GM08714 (cell line): ENCODE results near the gene APOC3.

ENCODE experiments used
- H3K4me3 ChIP-seq: fragments of 200-500 bp; sonication (Bioruptor generic); 2 replicates; pipeline ENCODE4 v1.5.1; 2014; ENCODE audit warnings: mild to moderate bottlenecking, low read length, inconsistent platforms
- ZNF274 ChIP-seq: IDR thresholded peaks from 2 replicates; pipeline ENCODE4 v1.6.1; 2012; ENCODE audit warnings: mild to moderate bottlenecking, low read depth, low read length

The APOC3 gene

DNA sequence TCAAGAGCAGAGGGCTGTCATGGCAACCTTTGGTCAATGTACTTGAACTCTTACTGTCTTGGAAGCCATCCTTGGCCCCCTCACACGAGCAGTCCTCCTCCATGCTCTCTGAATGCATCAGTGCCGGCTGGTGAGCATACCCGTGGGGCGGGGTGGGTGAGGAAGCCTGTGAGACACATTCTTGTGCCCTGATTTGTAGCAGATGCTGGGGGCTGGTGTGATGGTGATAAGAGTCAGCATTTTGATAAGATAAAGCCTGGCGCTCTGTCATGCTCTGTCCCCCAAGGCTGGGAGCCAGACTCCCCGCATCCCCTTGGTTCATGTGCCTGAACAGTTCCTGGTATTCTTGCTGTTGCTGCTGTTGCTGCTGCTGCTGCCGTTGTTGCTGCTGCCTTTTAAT, 28.2 kb downstream of the APOC3 start:
- H3K4me3 ChIP-seq: no peak overlapping the region
- no peak for TF ChIP-seq ZNF274

DNA sequence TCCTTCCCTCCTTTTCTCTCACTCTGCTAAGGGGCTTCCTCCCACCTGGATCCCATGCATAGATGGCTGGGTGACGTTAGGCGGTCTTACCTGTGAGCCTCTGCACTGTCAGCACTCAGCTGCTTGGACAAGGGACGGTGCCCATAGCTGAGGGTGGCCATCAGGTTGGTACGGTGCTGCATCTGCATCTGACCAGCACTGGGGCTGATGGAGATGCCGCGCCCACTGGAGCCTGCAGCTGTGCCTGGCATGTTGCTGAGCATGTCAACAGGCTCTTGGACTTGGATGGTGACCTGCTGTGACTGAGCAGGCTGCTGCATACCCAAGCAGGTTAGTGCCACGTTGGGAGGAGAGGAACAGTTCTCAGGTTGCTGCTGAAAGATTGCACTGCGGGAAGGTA, 29.5 kb downstream of the APOC3 start:
- TF ChIP-seq ZNF274: no peak
- H3K4me3 ChIP-seq: no peak overlapping the region

DNA sequence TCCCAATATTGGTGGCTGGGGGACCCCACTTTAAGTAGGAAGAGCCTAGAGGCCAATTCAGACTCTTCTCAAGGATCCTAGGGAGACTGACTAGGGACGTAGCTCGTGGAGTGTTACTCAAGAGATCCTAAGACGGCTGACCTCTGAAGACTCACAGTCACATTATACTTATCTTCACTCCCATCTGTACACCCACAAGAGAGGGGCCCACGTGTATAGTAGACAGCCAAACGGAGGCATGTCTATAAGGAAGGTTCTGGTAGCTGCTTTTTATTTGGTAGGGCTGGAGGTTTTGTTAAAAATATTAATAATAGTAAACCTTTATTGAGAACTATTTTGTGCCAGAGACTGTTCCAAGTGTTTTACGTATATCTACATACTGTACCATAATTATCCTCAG, 30.6 kb downstream of the APOC3 start:
- H3K4me3 ChIP-seq: no peak overlapping the region
- TF ChIP-seq ZNF274: no peak

DNA sequence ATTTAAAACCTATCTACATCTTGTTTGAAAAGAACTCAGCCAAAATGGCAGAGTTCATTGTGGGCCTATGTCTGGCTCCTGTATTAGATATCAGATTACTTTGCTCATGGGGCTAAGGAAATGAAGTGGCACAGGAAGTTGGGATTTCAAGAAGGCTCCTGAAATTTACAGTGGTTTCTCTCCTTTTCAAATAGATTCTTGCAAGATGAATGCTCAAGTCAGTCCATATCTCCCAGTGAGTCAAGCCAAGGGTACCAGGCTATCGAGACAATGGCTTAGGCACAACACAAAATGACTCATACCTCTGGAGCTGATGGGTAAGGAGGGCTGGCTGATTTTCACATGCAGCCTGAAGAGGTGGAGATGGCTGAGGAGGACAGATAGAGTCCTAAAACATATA, 31.8 kb downstream of the APOC3 start:
- no peak for TF ChIP-seq ZNF274
- no peak overlapping the region for H3K4me3 ChIP-seq

DNA sequence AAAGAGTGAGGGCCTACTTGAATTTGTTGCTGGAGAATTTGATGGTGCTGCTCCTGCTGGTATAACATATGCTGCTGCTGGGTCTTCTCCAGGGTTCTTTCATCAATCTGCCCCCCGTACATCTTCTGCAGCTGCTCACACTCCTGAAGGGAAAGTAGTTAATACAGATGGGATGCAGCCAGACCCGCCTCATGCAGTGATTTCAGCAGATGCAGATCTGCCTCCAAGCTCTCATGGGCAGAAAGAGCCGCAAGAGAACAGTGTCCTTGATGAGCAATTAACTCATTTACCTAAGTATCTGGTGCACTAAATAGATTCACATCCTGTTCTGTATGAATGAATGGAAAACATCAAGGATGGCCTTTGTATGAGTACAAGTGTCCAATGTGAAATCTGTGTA, 32.5 kb downstream of the APOC3 start:
- TF ChIP-seq ZNF274: no peak
- H3K4me3 ChIP-seq: no peak overlapping the region

DNA sequence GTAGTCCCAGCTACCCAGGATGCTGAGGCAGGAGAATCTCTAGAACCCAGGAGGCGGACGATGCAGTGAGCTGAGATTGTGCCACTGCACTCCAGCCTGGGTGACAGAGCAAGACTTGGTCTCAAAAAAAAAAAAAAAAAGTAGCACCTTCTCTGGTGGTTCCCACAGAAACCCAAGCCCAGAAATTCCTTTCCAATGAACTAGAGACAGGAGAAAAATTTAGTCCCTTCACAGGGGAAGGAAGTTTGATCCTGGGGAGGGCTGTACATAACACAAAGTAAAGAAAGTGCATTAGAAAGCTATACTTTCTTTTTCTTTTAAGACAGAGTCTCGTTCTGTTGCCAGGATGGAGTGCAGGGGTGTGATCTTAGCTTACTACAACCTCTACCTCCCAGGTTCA, 33.2 kb downstream of the APOC3 start:
- no peak for TF ChIP-seq ZNF274
- H3K4me3 ChIP-seq: no peak overlapping the region

DNA sequence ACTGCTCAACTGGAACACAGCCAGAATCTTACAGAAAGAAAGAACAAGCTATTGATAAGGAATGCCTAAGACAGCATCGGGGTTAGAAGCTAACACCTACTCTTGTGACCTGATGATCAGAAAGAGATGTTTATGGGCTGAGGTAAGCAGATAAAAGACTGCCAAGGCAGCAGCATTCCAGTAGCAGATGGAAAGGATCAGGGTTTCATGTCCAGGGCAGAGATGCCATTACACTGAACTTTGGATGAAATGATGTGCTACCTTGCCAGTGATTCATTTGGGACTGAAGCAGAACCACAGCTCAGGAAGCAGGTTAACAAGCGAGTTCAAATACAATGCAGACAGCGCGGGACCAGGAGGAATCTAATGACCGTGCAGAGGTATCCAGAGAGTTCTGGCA, 34.8 kb downstream of the APOC3 start:
- no peak overlapping the region for H3K4me3 ChIP-seq
- no peak for TF ChIP-seq ZNF274

DNA sequence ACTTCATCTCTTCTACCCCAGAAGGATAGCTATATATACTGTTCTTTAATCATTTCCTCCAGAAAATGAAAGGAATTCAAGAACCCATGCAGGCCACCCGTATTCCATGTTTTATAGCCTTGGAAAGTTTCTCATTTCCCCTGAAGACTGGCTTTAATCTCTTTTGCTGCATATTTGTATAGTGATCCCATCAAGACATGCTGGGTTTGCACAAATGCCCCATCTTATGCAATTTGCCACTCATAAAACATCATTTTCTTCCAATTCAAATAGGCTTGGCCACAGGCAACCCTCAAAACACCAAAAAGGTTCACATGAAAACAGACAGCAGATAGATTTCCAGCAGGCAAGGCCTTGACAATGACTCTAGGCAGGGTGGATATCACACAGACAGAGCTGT, 36.0 kb downstream of the APOC3 start:
- H3K4me3 ChIP-seq: no peak overlapping the region
- no peak for TF ChIP-seq ZNF274

DNA sequence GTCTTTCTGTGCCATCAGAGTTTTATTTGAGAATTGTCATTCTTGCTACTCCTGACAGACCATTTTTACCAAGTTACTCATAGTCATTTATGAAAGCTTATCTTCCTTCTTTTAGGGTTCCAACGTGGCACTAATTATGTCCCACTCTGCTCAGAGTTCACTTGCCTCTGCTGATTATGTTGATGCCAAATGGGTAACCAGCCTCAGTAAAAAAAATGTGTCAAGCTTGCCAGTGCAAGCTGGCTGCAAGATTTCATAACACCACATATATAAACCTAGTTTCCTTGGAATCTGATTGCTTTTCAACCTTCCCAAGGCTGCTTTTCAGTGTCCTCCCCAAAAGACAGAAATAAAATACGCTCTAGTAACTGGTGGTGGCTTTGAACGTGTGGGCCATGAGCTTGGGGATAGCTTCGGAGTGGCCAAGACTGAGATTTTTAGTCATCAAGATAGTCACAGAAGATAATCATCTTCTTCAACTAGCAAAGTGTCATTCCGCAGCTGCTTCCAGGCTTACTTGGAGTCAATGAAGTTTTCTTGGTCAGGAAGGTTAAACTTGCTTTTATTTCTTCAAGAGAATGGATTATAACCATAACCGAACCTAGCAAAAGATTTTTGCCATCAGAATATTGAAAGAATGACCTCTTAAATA, 37.2 kb downstream of the APOC3 start:
- TF ChIP-seq ZNF274: no peak
- no peak overlapping the region for H3K4me3 ChIP-seq

DNA sequence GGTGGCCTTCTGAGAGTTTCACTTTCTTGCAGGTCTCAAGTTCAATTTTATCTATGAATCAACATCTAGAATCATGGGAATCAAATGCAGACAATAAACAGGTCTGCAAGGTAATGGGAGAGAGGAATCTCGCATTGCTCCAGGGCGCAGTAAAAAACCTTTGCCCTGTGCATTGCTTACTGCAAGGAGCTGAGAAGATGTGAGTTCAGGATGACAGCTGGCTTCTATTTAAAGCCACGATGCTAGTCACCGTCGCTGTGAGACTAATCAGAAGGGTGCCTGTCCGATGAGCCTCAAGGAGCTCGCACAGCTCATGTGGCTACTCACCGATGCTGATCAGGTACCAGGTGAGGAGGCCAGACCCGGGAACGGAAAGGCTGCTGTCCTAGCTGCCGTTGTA, 37.9 kb downstream of the APOC3 start:
- no peak for TF ChIP-seq ZNF274
- no peak overlapping the region for H3K4me3 ChIP-seq

DNA sequence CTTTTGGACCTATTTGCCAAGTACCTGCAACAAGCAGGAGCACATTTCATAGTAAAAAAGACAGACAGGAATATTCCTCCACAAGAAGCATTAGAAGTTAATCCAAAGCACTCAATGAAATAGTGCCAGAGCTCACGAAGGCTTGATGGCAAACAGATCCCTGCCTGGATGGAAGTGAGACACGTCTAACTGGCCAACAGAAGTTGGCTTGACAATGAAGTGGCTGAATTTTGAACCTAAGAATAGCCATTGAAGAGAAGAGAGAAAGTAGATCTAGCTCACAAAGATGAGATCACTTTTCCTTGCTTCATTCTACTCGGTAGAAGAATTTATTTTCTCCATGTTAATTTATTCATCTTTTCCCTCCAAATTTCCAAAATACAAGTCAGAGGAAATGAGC, 38.4 kb downstream of the APOC3 start:
- no peak overlapping the region for H3K4me3 ChIP-seq
- TF ChIP-seq ZNF274: no peak

DNA sequence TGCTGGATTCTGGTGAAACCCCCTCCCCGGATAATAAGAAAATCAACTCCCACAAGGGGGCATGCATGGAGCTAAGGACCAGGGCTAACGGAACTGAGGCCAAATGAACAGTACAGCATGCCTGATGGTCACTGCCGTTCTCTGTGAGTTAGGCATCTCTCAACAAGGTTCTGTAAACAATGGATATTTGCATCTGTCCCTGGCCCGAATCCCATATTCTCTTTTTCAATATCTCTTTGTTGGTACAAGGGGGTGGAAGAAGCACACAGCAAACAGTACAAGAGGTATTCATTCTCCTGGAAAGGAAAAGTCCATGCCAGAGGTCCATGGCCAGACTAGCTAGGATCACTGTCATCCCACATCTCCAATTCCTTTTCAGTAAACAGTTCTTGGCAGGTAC, 39.9 kb downstream of the APOC3 start:
- TF ChIP-seq ZNF274: no peak
- H3K4me3 ChIP-seq: no peak overlapping the region

DNA sequence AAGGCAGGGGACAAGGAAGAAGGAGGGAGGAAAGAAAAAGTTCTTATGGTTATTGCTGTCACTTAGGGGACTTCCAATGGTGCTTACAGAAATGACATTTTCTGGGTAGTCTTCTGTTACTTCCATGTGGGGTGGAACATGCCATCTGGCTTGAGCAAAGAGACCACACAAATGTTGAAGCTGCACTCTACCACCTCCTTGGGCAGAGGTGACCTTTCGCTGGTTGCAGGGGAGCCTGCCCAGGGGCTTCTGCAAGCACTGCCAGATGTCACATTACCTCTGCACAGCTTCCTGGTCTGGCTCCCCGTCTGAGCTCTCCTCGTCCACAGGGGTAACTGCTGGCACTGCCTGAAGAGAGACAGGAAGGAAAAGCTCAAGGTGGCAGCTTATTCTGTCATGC, 40.3 kb downstream of the APOC3 start:
- TF ChIP-seq ZNF274: no peak
- H3K4me3 ChIP-seq: no peak overlapping the region

DNA sequence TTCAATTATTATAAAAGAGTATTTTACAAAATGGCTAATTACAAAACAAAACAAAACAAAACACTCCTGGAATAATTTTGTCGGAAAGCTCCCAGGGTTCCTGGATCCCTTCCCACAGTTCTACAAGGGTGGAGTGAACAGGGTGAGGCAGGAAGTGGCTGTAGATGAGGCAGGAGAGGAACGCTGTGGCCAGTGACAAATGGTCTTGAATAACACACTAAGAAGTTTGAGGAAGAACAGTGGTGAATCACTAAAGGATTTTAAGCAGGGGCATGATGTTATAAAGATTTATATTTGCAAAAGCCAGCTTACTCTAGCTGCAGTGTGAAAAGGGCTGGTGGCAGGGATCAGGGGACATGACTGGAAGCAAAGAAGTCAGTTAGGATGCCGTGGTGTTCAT, 41.5 kb downstream of the APOC3 start:
- no peak overlapping the region for H3K4me3 ChIP-seq
- no peak for TF ChIP-seq ZNF274

DNA sequence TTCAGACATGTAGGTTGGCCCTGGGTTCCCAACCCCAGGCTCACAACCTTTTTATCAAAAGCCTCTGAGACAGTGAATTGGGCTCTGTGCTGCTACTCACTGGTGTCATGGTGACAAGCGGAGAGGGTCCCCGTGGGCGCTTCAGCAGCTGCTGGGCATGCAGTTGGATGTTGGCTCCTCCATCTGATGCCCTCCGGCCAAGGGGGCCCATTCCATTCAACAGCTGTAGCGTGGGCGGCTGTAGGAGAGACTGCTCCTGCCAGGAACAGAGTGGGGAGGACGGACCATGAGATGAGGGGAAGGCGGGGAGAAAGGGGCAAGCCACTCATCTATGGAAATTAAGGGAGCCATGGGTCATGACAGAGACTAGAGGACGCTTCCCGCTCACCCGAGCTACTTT, 43.7 kb downstream of the APOC3 start:
- no peak overlapping the region for H3K4me3 ChIP-seq
- TF ChIP-seq ZNF274: no peak

DNA sequence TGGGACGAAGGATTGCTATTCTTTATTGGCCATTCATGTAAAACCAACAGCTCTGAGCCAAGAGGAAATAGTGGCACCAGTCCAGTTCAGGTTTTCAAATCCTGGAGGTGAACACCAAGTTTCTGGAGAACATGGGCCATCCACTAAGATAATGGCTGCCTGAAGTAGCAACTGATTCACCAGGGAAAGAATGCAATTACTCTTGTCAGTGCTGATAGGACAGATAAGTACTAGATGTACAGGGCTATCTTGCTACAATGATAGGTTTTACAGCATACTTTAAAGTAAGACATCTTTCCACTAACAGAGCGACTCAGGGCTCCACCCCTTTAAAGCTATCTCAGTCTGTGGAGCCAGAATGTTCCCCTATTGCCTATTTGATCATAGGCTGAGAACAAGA, 44.5 kb downstream of the APOC3 start:
- no peak for TF ChIP-seq ZNF274
- H3K4me3 ChIP-seq: no peak overlapping the region

DNA sequence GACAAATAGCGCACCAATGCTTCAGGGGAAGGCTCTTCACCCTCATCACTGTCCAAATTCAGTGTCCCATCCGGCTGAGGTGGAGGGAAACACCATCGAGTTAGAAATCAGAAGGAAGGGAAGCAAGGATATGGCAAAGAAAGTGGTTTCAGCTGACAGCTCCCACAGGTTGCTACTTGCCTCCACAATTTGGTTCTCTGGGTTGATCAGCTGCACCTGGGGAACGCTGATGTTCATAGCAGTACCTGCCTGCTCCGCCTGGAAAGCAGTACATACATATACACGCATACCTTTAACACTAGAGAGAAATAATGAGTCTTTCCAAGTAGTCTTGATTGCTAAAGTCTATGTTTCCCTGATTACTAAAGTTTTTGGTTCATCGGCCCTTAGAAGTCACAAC, 45.5 kb downstream of the APOC3 start:
- TF ChIP-seq ZNF274: no peak
- H3K4me3 ChIP-seq: no peak overlapping the region

DNA sequence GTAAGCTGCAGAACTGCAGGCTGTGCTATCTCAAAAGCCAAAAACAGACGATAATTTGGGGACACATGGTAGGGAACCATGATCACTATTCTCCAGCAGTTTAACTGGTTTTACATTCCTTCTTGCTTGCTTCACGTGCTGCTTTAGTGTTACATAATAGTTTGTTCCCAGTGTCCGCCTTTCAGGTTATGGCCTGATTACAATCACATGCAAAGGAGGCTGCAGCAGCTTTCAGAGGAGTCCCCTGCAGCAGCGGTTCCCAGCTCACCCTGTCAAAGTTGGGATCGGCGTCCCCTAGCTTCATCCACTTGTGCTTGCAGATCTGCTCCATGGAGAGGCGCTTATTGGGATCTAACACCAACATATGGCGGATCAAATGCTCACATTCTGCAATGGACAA, 46.9 kb downstream of the APOC3 start:
- no peak for TF ChIP-seq ZNF274

More for the DNA sequence above, 46.9 kb downstream of the APOC3 start:
- no peak overlapping the region for H3K4me3 ChIP-seq
